GM18511 (cell line): ENCODE data around the gene SPTB.

Source experiments
- ATAC-seq: cut with Tn5 transposase; IDR thresholded peaks from one replicate; pipeline ENCODE4 v1.9.1; 2021; ENCODE audit warnings: mild to moderate bottlenecking, moderate library complexity; ENCODE audit not compliant: unreplicated experiment

Gene SPTB

GRCh38 chr14:64732536-64733120 is 147.1 kb downstream of the SPTB start:
- ATAC-seq = no peak

GRCh38 chr14:64732066-64732465 is 147.6 kb downstream of the SPTB start:
- no peak for ATAC-seq

- ATAC-seq = no peak
Observed at GRCh38 chr14:64731141-64731581, 148.5 kb downstream of the SPTB start.

GRCh38 chr14:64730681-64731080 is 149.0 kb downstream of the SPTB start:
- ATAC-seq = no peak

GRCh38 chr14:64730061-64730440 is 149.7 kb downstream of the SPTB start:
- ATAC-seq = no peak

- no peak for ATAC-seq
Observed at GRCh38 chr14:64729386-64730060, 150.2 kb downstream of the SPTB start.

GRCh38 chr14:64728856-64729255 is 150.9 kb downstream of the SPTB start:
- no peak for ATAC-seq

GRCh38 chr14:64728106-64728505 is 151.6 kb downstream of the SPTB start:
- ATAC-seq = no peak

- no peak for ATAC-seq
Observed at GRCh38 chr14:64727551-64728071, 152.1 kb downstream of the SPTB start.

GRCh38 chr14:64726585-64726890 is 153.2 kb downstream of the SPTB start:
- ATAC-seq = no peak

GRCh38 chr14:64725879-64726584 is 153.7 kb downstream of the SPTB start:
- no peak for ATAC-seq

GRCh38 chr14:64725261-64725815 is 154.4 kb downstream of the SPTB start:
- no peak for ATAC-seq

- ATAC-seq = no peak
Observed at GRCh38 chr14:64724578-64724930, 155.2 kb downstream of the SPTB start.

GRCh38 chr14:64723691-64724577 is 155.8 kb downstream of the SPTB start:
- no peak for ATAC-seq

- no peak for ATAC-seq
Observed at GRCh38 chr14:64722842-64723447, 156.8 kb downstream of the SPTB start.

- no peak for ATAC-seq
Observed at GRCh38 chr14:64721899-64722298, 157.8 kb downstream of the SPTB start.

- no peak for ATAC-seq
Observed at GRCh38 chr14:64721391-64721791, 158.3 kb downstream of the SPTB start.

GRCh38 chr14:64720131-64720576 is 159.6 kb downstream of the SPTB start:
- no peak for ATAC-seq

GRCh38 chr14:64719601-64720000 is 160.1 kb downstream of the SPTB start:
- ATAC-seq = no peak

GRCh38 chr14:64718762-64719161 is 160.9 kb downstream of the SPTB start:
- no peak for ATAC-seq
